Tracheal epithelial cell (primary cell): ENCODE results near the gene CDH13. TPM values are rescaled to one million over a fixed set of nuclear protein-coding genes. Genes with fewer than 3 reads are reported as not detected.

Experiments
- total RNA-seq: library from RNA; depleted of rRNA; stranded (reverse); fragments of >200 nt; gene quantifications from 2 replicates; pipeline ENCODE4 v1.2.1, GENCODE V29; 2014

Gene CDH13
- 35.2 and 41.9 TPM in 2 replicates for total RNA-seq

GRCh38 chr16:82626791-82627261 is at the start of gene CDH13:
CDH13 (plus strand) TSS chr16:82626969.

GRCh38 chr16:83807710-83808572 is 1181.2 kb downstream of the CDH13 start, which contains the start of gene HSBP1:
HSBP1 (plus strand) TSS chr16:83807978; CDS start chr16:83808077, 99 bp downstream.

